ENCODE data around the gene ACTR1A. TPM values are rescaled to one million over a fixed set of nuclear protein-coding genes. Genes with fewer than 3 reads are reported as not detected.

The ACTR1A gene
- polyA plus RNA-seq, 1 donor (not counting 4 experiments of a cell fraction or from before 2014, with no cell fraction given) = 162 TPM

- no peaks in the 10 kb centered on the region for H3K36me3 ChIP-seq (ENCODE audit: control insufficient read depth in 2 of 2, extremely low read depth in 1 of 2, insufficient read depth in 2 of 2, low read length in 2 of 2)
- H3K79me2 ChIP-seq (ENCODE audit: control insufficient read depth, insufficient read depth, low read length) = no peaks in the 10 kb centered on the region
- no peak for DNase-seq (ENCODE audit: low read depth, low spot score)
- H3K4me1 ChIP-seq (ENCODE audit: control insufficient read depth, extremely low read depth, insufficient read depth, low read length) = no peaks in the 10 kb centered on the region
- H3K4me2 ChIP-seq (ENCODE audit: control insufficient read depth, extremely low read depth, insufficient read depth, low read depth, low read length) = no peak overlapping the region
- peaks cover 20% of the 10 kb centered on the region for H3K27me3 ChIP-seq (ENCODE audit: control insufficient read depth, extremely low read depth, insufficient read depth, low read length)
- H2AFZ ChIP-seq (ENCODE audit: control insufficient read depth, low read length) = no peak overlapping the region
- no peaks in the 10 kb centered on the region for H3K9me3 ChIP-seq (ENCODE audit: control insufficient read depth, low read depth, low read length)
- FAIRE-seq = no peak
- no peaks in the 10 kb centered on the region for H3K9me1 ChIP-seq (ENCODE audit: control insufficient read depth, extremely low read depth, insufficient read depth, low read length)
- dilution Hi-C loops (cut with MboI; ENCODE audit: extremely low pct_ligation_motif_present, low sequenced_read_pairs) = no loop called here
- TF ChIP-seq EZH2 (IDR thresholded peaks at IDR 0.05; ENCODE audit: low read length) (no peak), CTCF (optimal IDR thresholded peaks at IDR 0.05 in 1 of 3, IDR thresholded peaks at IDR 0.05 in 1 of 3, conservative IDR thresholded peaks at IDR 0.05 in 1 of 3; ENCODE audit: extremely low read depth in 1 of 3, insufficient read depth in 2 of 3, low read length in 3 of 3) (no peak)
- H4K20me1 ChIP-seq (ENCODE audit: control insufficient read depth, extremely low read depth, insufficient read depth, low read length) = no peaks in the 10 kb centered on the region
- H3K4me3 ChIP-seq (ENCODE audit: control insufficient read depth in 2 of 3, extremely low read depth in 1 of 3, insufficient read depth in 2 of 3, low read depth in 1 of 3, low read length in 3 of 3) = no peak overlapping the region
- H3K9ac ChIP-seq (ENCODE audit: control insufficient read depth, extremely low read depth, insufficient read depth, low read length) = no peak overlapping the region
- H3K27ac ChIP-seq (ENCODE audit: control insufficient read depth, insufficient read depth, low read length) = no peak overlapping the region
Observed at GRCh38 chr10:102437515-102437914, 65.0 kb downstream of the ACTR1A start.

- H3K4me2 ChIP-seq (ENCODE audit: control insufficient read depth, extremely low read depth, insufficient read depth, low read depth, low read length) = no peak overlapping the region
- no peaks in the 10 kb centered on the region for H3K9me1 ChIP-seq (ENCODE audit: control insufficient read depth, extremely low read depth, insufficient read depth, low read length)
- no peaks in the 10 kb centered on the region for H4K20me1 ChIP-seq (ENCODE audit: control insufficient read depth, extremely low read depth, insufficient read depth, low read length)
- H3K27me3 ChIP-seq (ENCODE audit: control insufficient read depth, extremely low read depth, insufficient read depth, low read length) = peaks cover 20% of the 10 kb centered on the region
- H3K4me3 ChIP-seq (ENCODE audit: control insufficient read depth in 2 of 3, extremely low read depth in 1 of 3, insufficient read depth in 2 of 3, low read depth in 1 of 3, low read length in 3 of 3) = no peak overlapping the region
- H2AFZ ChIP-seq (ENCODE audit: control insufficient read depth, low read length) = no peak overlapping the region
- no peaks in the 10 kb centered on the region for H3K9me3 ChIP-seq (ENCODE audit: control insufficient read depth, low read depth, low read length)
- dilution Hi-C loops (cut with MboI; ENCODE audit: extremely low pct_ligation_motif_present, low sequenced_read_pairs) = no loop called here
- H3K9ac ChIP-seq (ENCODE audit: control insufficient read depth, extremely low read depth, insufficient read depth, low read length) = no peak overlapping the region
- peaks cover 6% of the 10 kb centered on the region for H3K4me1 ChIP-seq (ENCODE audit: control insufficient read depth, extremely low read depth, insufficient read depth, low read length)
- H3K27ac ChIP-seq (ENCODE audit: control insufficient read depth, insufficient read depth, low read length) = no peak overlapping the region
- H3K36me3 ChIP-seq (ENCODE audit: control insufficient read depth in 2 of 2, extremely low read depth in 1 of 2, insufficient read depth in 2 of 2, low read length in 2 of 2) = no peaks in the 10 kb centered on the region
- TF ChIP-seq EZH2 (IDR thresholded peaks at IDR 0.05; ENCODE audit: low read length) = no peak
- TF ChIP-seq CTCF (optimal IDR thresholded peaks at IDR 0.05 in 1 of 3, IDR thresholded peaks at IDR 0.05 in 1 of 3, conservative IDR thresholded peaks at IDR 0.05 in 1 of 3; ENCODE audit: extremely low read depth in 1 of 3, insufficient read depth in 2 of 3, low read length in 3 of 3) = no peak
- FAIRE-seq = no peak
- DNase-seq (ENCODE audit: low read depth, low spot score) = no peak
- peaks cover 9% of the 10 kb centered on the region for H3K79me2 ChIP-seq (ENCODE audit: control insufficient read depth, insufficient read depth, low read length)
Observed at GRCh38 chr10:102436312-102436711, 66.2 kb downstream of the ACTR1A start.

All from keratinocyte (primary cell).